ENCODE results near the gene VAV3. TPM values are rescaled to one million over a fixed set of nuclear protein-coding genes. Genes with fewer than 3 reads are reported as not detected.

VAV3 gene
- total and polyA plus RNA-seq, 2 of the 8 experiments (the other 6 are each of a cell fraction or from before 2014, with no cell fraction given) = 2.9 to 7.9 TPM

- Histone ChIP-seq H3K27me3 (replicated peaks in 1 of 4; ENCODE audit: control insufficient read depth in 3 of 4, extremely low read depth in 1 of 4, insufficient read depth in 3 of 4, low read length in 3 of 4) (no peaks in the 10 kb centered on the region), H2AFZ (ENCODE audit: low read length) (no peak overlapping the region), H3K36me3 (ENCODE audit: control insufficient read depth in 2 of 4, insufficient read depth in 4 of 4, low read length in 3 of 4) (no peaks in the 10 kb centered on the region), H3K23ac (ENCODE audit: insufficient read length) (no peak overlapping the region), H2BK120ac (replicated peaks; ENCODE audit: low read depth, low read length) (no peak overlapping the region), H4K5ac (ENCODE audit: insufficient read length, low read depth, low read length) (no peak overlapping the region), H3K79me2 (ENCODE audit: control insufficient read depth in 1 of 2, insufficient read depth in 2 of 2, low read length in 2 of 2) (no peaks in the 10 kb centered on the region), H3K56ac (replicated peaks; ENCODE audit: insufficient read length, low read depth, low read length) (no peak overlapping the region), H3K79me1 (ENCODE audit: low read depth, low read length) (no peaks in the 10 kb centered on the region), H4K91ac (replicated peaks; ENCODE audit: insufficient read length, low read length) (no peak overlapping the region), H3K4me2 (ENCODE audit: insufficient read depth in 1 of 2, low read depth in 2 of 2, low read length in 2 of 2) (no peak overlapping the region), H3K4me3 (ENCODE audit: extremely low read depth in 1 of 4, insufficient read depth in 2 of 4, low read depth in 3 of 4, low read length in 4 of 4) (no peak overlapping the region), H3K4ac (replicated peaks; ENCODE audit: insufficient read length, low read depth, low read length) (no peak overlapping the region), H2BK5ac (ENCODE audit: low read depth, low read length) (no peak overlapping the region), H3K4me1 (replicated peaks in 1 of 4; ENCODE audit: control insufficient read depth in 3 of 4, insufficient read depth in 4 of 4, low read length in 3 of 4) (peaks cover 0 to 7% (median 0%) of the 10 kb centered on the region in 4 experiments; a peak in 1 of 7 replicates), H2BK20ac (ENCODE audit: low read length) (no peak overlapping the region), H4K8ac (ENCODE audit: extremely low read depth, insufficient read depth, low read length) (no peak overlapping the region), H2BK12ac (ENCODE audit: low read depth, low read length) (no peak overlapping the region), H3K9me3 (ENCODE audit: insufficient read depth in 2 of 2, low read depth in 1 of 2, low read length in 1 of 2) (no peaks in the 10 kb centered on the region), H2BK15ac (ENCODE audit: low read length) (no peak overlapping the region), H2AK5ac (ENCODE audit: low read depth, low read length) (no peak overlapping the region), H3K9ac (replicated peaks in 1 of 4; ENCODE audit: extremely low read depth in 1 of 4, low read depth in 3 of 4, low read length in 3 of 4) (no peak overlapping the region), H3K27ac (ENCODE audit: low read depth, low read length) (no peak overlapping the region), H3K23me2 (ENCODE audit: low read depth, low read length) (no peaks in the 10 kb centered on the region), H3K14ac (ENCODE audit: insufficient read length) (no peak overlapping the region), H4K20me1 (replicated peaks in 1 of 2; ENCODE audit: control insufficient read depth in 1 of 2, insufficient read depth in 2 of 2, low read length in 2 of 2) (no peaks in the 10 kb centered on the region), H3K18ac (ENCODE audit: extremely low read depth, low read length) (no peak overlapping the region)
- no peak for TF ChIP-seq JUND (IDR thresholded peaks at IDR 0.05; ENCODE audit: low read length)
- TF ChIP-seq TAF1 (IDR thresholded peaks at IDR 0.05; ENCODE audit: low read depth, low read length) = no peak
- no peak for TF ChIP-seq CTBP2 (IDR thresholded peaks at IDR 0.05; ENCODE audit: borderline replicate concordance, insufficient read depth, insufficient read length, low read length)
- TF ChIP-seq CBX8 (IDR thresholded peaks at IDR 0.05; ENCODE audit: borderline replicate concordance, low read depth, low read length) = no peak
- CTCF ChIA-PET (ENCODE audit: partially characterized antibody) = interaction anchor here (3.3 kb wide), 1 partner anchor 8 kb away, joined by 22 read pairs; no protein-coding TSS in a partner anchor
- FAIRE-seq (no peak), DNase-seq (ENCODE audit: low read depth in 1 of 2, low spot score in 2 of 2) (no peak)
- 83% methylated on average over 4 of the region's 4 CpGs; no CpG with 5 or more reads in 1 of the 2 experiments for WGBS, 2 experiments (ENCODE audit: extremely low coverage in 1 of 2, insufficient coverage in 1 of 2, insufficient read length in 1 of 2, insufficient replicate concordance in 2 of 2, low coverage in 1 of 2, low lambda C conversion rate in 2 of 2, missing lambda C conversion rate in 1 of 2)
- POLR2A ChIA-PET (ENCODE audit: partially characterized antibody) = interaction anchor here (0.5 to 0.8 kb wide), 2 partner anchors 9 to 131 kb away, joined by 3 read pairs; no protein-coding TSS in a partner anchor
Observed at GRCh38 chr1:107741242-107741641, 223.7 kb downstream of the VAV3 start.
